GM21825 (cell line): Measurements from ENCODE around the gene MAN2A2.
"Not testable (repeated sequence)": the region's sequence is repeated elsewhere in the genome, so short reads cannot be mapped to it uniquely, and the experiment has no call there.

Experiments
- ATAC-seq: cut with Tn5 transposase; IDR thresholded peaks from one replicate; pipeline ENCODE4 v1.9.1; 2021; ENCODE audit warnings: mild to moderate bottlenecking, moderate library complexity; ENCODE audit not compliant: unreplicated experiment

MAN2A2 gene

DNA sequence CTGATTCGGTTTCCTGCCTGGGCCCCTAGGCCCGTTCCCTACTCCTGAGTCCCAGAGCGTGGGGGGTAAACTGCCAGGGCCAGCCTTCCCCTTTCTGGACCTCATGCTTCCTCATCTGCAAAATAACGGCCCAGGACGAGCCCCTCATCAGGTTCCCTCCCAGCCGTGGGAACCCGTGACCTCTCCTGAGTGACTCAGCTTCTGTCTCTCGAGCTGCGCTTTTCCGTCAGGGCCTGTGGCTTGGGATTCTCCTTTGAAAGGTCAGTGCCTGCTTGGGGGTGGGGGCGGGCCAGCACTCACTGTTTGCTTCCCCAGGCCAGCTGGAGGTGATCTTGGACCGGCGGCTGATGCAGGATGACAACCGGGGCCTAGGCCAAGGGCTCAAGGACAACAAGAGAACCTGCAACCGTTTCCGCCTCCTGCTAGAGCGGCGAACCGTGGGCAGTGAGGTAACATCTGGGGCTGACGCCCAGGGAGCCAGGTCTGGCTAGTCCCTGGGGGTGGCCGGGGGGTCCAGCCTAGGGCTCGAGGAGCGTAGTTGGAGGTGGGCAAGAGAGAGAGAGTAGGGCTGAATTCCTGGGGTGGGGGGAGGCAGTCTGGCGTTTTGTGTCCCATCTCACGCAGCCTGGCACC is 12.8 kb downstream of the MAN2A2 start:
- ATAC-seq, result no peak

DNA sequence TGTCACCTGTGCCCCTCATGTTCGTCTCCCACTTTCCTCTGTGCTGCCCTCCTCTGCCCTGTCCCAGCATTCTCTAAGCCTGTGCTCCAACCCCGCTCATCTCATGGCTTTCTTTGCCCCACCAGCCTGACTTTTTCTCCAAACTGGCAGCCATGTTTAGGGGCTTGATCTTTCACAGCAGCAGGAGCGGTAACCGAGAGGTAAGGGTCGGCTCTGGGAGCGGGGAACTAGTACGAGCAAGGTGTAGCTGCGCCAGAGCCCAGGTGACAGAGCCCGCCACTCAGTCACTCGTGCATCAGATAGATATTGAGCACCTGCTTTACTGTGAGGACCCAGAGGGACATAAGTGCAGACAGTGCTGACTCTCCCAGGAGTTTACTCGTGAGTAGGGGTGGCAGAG is 13.4 kb downstream of the MAN2A2 start:
- ATAC-seq, result no peak

DNA sequence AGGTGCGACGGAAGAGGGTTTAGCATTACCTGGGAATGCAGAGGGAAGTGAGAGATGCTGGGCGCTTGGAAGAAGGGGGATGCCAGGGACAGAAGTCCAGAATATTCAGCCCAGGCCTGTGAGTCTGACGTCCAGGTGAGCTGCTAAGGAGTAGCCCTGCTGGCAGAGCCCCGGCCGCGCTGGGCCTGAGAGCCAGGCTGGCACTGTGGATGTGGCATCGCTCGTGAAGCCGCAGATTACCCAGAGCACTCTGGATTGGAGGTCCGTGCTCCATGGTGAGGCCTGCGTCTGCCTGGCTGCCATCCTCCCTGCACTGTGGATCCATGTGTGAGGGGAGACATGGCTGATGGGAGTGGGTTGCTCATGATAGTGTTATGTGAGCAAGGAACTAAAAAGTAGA is 14.5 kb downstream of the MAN2A2 start:
- ATAC-seq, result no peak

DNA sequence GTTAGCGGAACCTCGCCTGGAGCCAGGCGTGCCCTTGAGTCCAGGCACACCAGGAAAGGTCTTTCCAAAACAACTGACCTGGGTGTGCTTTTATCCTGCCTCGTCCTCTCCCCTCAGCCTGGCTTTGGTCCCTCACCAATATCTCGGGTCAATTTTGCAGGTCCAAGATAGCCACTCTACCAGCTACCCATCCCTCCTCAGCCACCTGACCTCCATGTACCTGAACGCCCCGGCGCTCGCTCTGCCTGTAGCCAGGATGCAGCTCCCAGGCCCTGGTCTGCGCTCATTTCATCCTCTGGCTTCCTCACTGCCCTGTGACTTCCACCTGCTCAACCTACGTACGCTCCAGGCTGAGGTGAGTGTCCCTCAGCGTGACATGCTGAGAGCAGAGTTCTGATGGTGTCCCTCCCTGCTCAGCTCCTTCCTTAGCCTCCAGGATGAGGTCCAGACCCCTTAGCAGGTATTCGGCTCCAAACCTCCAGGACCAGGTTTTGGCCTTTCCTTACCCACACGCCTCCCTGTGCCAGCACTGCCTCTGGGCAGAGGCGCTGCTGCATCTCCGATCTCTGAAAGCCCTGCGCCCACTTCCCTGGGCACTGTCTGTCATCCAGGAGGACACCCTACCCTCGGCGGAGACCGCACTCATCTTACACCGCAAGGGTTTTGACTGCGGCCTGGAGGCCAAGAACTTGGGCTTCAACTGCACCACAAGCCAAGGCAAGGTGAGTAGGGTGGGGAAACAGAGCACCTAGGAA is 15.1 kb downstream of the MAN2A2 start:
- ATAC-seq, result no peak

DNA sequence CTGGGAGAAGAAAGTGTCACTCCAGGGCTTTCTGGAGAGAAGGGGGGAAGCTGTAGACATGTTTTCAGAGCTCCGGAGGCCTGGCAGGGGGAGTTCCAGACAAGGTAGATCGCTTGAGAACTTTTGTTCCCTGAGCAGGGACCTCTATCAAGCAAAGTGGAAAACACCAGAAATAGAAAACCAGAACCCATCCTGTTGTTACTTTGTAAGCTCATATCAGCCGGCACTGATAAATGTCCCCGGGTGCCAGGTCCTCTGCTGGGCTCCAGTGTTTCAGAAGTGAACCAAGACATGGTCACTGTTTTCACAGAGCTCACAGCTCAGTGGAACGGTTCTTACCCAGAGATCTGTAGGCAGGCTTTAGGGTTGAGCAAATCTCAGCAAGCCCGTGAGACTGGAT is 15.7 kb downstream of the MAN2A2 start:
- ATAC-seq, result no peak

DNA sequence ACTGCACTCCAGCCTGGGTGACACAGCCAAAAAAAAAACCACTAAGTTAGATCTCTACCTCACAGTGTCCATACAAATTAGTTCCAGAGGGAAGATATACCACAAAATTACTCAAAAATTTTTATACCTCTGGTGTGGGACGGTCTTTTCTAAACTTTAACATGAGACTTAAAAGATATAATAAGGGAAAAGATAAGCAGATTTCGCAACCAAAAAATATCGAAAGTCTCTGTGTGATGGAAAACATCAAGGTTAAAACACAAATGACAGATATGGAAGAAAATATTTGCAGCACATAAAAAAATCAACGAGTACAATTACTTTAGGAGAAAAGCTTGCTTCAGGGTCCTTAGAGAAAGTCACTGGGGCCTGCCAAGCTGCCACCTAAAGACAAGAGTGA is 18.8 kb downstream of the MAN2A2 start:
- ATAC-seq, result no peak

DNA sequence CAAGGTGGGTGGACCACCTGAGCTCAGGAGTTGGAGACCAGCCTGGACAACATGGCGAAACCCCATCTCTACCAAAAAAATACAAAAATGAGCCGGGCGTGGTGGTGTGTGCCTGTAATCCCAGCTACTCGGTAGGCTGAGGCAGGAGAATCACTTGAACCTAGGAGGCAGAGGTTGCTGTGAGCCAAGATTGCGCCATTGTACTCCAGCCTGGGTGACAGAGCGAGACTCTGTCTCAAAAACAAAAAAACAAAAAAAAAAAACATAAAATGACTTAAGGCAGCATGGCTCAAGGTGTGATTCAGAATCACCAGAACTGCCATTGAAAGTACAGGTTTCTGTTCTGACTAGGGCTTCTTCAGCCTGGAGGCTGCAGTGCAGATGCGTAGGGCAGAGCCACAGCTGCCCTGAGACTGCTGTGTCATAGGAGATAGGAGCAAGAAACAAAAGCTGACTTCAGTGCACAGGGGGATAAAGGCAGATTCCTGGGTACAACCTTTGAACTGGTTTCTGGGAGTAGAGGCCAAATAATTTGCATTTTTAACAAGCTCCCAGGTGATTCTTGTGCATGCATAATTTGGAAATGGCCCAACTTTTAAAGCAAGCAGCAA is 19.7 kb downstream of the MAN2A2 start:
- ATAC-seq, result peak; percentile 60

DNA sequence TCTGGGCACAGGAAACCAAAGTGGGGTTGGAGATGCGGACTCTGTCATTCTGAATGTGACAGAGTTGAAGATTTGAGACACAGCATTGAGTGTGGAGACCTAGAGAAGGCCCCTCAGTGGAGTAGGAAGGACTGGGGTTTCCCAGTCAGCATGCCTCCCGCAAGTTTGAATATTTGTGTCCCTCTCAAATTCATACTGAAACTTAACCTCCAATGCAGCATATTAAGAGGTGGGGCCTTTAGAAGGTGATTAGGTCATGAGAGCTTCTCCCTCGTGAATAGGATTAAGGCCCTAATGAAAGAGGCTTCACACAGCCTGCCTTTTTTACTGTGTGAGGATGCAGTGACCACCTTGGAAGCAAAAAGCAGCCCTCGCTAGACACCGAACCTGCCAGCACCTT is 21.3 kb downstream of the MAN2A2 start:
- peak; percentile 63 for ATAC-seq

DNA sequence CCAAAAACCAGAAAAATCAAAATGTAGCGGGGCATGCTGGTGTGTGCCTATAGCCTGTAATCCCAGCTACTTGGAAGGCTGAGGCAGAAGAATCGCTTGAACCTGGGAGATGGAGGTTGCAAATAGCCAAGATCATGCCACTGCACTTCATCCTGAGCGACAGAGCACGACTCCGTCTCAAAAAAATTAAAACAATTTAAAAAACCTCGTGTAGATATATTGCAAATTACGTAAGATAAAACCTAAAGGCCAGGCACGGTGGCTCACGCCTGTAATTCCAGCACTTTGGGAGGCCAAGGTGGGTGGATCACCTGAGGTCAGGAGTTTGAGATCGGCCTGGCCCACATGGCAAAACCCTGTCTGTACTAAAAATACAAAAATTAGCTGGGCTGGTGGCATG is 23.7 kb downstream of the MAN2A2 start:
- ATAC-seq, result not testable (repeated sequence)

DNA sequence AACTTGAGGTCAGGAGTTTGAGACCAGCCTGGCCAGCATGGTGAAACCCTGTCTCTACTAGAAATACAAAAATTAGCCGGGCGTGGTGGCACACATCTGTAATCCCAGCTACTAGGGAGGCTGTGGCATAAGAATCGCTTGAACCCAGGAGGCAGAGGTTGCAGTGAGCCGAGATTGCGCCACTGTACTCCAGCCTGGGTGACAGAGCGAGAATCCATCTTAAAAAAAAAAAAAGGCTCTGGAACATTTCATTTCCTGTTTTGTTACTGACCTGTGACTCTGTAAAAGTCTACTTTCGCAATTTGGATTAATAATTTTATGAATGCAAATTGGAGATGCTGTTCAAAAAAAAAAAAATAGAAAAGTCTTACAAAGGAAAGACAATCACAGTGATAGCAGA is 25.0 kb downstream of the MAN2A2 start:
- ATAC-seq, result not testable (repeated sequence)

DNA sequence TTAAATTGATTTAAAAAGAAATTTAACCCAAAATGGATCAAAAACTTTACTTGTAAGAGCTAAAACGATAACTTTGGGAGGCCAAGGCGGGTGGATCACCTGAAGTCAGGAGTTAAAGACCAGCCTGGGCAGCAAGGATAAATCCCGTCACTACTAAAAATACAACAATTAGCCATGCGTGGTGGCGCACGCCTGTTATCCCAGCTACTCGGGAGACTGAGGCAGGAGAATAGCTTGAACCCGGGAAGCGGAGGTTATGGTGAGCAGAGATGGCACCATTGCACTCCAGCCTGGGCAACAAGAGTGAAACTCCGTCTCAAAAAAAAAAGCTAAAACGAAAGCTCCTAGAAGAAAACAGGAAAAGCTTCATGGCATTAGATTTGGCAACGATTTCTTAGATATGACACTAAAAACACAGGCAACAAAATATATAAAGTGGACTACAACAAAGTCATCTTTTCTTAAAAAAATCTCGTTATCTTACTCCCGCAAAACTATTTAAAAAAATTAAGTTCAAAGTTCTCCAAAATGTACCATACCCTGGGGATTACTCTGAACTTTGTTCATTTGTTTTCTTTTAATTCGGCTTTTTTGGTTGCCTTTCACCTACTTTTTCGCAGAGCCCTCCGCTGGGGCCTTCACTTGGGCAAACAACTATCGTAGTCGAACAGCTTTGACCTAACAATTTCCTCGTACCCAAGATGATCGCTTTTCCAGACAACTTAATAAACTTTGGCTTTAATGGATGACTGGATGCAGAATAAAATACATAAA is 26.3 kb downstream of the MAN2A2 start:
- ATAC-seq, result no peak

DNA sequence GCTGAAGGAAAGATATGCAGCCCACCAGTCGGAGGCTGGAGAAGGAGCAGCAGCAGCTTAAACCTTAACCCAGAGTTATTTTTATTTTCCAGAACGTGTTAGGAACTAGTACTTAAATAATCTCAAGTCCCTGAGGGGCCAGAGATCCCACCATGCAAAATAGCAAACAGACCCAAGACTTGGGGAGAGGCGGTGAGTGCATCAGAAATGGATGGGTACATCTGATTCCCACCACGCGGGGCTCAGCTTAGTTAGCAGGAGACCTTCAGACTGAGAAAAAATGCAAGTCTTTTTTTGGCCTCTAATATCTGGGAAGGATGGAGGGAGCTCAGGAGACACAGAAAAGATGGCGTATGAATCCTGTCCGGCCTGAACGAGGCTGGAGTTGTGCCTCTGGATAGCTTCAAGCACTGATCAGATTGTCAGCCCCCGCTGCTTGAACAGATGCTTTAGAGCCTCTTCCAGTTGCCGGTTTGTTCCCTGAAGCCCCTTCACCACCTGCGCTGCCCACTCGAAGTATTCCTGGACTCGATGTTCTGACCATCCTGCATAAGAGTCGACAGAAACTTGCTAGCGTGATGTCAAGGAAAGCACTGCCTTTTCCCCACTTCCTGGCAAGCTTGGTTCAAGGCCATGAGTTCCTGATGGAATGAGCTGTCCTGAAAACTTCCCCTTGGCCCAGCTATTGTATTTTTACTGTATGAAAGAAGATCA is 27.9 kb downstream of the MAN2A2 start:
- ATAC-seq, result no peak

DNA sequence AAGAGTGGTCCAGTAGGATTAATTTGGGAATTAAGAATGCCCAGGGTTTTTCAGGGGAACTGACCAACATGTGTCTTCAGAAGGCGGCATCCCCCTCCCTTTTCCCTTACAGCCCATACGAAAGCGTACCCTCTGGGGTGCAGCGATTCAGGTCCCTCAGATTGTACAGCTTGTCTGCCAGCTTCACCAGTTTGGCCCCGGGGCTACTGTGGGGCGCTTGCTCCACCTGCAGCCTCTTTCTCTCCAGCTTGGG is 28.4 kb downstream of the MAN2A2 start:
- no peak for ATAC-seq

DNA sequence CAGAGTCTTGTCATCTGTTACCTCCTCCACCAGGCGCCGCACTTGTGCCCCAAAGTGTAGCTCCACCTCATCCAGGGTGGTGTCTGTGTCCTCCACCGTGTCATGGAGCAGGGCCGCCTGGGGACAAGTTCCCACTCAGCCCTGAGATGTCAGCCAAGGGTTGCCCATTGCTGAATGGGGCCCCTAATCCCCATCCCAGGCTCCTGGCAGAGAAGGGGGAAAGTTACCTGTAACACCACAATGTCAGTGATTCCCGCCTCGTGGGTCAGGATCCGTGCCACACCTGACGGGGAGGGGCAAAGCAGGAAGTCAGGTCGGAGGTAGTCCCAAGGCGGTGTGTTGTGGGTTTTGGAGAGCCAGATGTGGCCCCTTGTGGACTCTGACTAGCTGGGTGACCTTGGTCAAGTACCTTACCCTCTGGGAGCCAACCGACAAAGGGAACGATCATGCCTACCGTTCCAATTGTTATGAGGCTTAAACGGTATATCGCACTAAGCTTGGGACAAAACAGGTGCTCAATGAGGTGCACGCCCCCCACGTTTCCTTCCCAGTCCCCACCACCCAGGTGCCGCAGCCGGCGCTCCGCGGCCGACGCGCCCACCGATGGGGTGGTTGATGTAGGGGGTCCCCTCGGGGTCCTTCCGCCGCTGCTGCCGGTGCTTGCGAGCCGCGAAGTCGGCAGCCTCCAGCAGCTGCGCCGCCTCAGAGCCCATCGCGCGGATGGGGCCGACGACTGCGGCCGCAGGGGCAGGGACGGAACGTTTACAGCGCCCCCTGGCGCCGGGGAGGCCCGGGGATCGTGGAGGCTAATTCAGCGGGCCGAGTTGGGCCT is 28.9 kb downstream of the MAN2A2 start, which contains the start of gene HDDC3:
Gene HDDC3, minus strand, starts transcription at position 722 of the 832 bp plus-strand sequence. Its CDS starts 9 bp downstream, at position 713.
- ATAC-seq, result peak; percentile 46

DNA sequence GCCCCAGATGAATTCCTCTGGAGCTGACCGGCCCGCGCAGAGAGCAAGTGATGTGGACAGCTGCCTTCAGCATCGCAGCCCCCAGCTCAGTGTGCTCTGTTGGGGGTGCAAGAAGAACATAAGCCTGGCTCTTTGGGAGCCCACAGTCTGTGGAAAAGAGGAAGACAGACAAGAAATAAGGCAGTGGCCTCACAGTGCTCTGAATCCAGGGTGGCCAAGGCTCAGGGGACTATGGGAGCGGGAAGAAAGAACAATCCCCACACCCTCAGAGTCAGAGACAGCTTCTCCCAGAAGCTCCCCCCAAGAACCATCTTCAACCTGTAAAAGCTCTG is 29.5 kb downstream of the MAN2A2 start:
- ATAC-seq, result no peak

DNA sequence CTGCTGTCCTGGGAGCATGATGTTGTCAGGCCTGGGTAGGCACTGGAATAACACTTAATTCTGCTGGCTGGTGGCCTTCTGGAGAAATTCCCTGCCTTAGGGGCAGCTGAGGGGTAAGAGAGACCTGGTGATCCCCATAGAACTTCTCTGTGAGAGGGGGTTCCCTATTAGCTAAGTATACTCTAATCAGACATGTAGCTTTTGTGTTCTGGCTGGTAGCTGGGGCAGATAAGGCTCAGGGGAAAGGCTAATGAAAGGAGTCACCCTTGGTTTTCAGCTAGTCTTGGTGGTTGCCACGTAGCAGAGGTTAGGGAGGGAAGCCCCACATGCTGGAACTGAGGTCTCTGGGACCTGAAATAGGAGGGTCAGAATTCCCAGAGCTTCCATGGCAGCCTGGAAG is 30.2 kb downstream of the MAN2A2 start:
- no peak for ATAC-seq

DNA sequence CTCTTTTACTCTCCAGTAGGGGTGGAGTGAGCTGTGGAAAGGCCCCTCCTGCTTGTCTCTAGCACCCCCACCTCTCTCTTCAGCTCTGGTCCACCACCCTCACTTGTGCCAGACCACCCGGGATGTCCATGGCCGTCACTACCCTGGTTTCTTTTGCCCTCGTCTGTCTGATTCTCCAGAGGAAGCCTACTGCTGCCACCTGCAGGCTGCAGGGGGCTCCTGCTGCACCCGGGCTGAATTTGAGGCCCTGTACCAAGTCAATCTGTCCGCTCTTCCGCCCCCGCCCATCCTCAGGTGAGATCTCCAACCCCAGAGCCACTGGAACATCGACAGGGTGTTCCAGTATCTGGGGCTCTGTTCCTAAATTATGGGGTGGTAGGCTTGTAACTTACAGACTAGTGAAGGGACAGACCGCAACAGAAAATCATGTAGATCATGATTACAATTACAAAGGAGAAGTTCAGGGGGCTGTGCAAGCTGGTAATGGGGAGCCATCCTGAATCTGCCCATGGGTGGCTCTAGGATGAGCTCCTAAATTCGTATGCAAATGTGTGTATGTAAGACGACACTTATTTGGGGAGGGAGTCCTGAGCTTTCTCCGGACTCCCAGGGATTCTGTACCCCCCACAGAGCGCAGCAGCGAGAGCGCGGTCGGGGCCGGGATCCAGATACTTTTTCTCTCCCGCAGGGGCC is 31.3 kb downstream of the MAN2A2 start:
- peak; percentile 30 for ATAC-seq

DNA sequence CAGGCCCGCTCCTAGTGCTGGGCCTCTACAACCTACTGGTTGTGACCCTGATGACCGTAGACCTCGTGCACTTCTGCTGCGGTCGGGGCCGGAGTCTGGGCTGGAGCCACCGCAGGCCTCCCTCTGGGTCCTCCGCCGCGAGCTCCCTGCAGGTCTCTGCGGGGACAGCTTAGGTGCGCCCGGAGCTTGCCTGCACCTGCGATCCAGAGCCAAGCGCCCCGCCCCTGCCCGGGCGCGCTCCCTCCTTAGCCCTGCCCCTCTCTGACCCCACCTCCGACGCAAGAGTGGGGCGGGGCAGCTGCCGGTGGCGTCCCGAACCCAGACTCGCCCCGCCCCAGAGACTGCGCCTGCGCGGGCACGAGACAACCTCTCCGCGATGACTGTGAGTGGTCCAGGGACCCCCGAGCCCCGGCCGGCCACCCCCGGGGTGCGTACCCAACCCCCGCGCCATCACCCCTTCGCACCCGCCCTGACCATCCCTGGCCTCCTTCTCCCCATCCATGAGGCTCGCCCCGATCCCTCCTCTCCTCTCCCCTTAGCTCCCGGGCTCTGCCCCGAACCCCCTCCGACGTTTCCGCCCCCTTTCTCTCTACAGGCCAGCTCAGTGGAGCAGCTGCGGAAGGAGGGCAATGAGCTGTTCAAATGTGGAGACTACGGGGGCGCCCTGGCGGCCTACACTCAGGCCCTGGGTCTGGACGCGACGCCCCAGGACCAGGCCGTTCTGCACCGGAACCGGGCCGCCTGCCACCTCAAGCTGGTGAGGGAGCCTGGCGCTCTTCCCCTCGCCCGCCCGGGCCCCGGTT is 32.0 kb downstream of the MAN2A2 start, which contains the start of gene UNC45A:
Gene UNC45A, plus strand, starts transcription at position 337 of the 803 bp plus-strand sequence. Its CDS starts 40 bp downstream, at position 377.
- ATAC-seq, result peak; percentile 60

DNA sequence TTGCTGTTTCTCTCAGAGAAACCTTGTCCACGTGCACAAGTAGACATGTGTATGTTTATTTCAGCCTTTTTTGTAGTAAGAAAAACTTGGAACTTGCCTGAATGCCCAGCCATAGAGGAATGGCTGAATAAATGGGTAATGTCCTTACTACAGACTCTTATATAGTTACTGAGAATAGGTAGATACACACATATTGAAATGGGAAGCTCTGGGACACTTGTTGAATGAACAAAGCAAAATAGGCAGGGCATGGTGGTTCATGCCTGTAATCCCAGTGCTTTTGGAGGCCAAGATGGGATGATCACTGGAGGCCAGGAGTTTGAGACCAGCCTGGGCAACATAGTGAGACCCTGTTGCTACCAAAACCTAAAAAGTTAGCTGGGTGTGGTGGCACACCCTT is 33.7 kb downstream of the MAN2A2 start:
- ATAC-seq, result no peak
